GM19025 (cell line): ENCODE measurements around the gene GTF2H4.

Experiments
- ATAC-seq: cut with Tn5 transposase; IDR thresholded peaks from one replicate; pipeline ENCODE4 v1.9.1; 2021; ENCODE audit warnings: mild to moderate bottlenecking, low read depth, moderate library complexity; ENCODE audit not compliant: unreplicated experiment

The GTF2H4 gene

GRCh38 chr6:30951907-30952469 lies 44.0 kb downstream of the GTF2H4 start:
- no peak for ATAC-seq

- ATAC-seq = no peak
Observed at GRCh38 chr6:30954631-30955366, 46.8 kb downstream of the GTF2H4 start.

GRCh38 chr6:30955367-30956042 lies 47.5 kb downstream of the GTF2H4 start:
- peak; percentile 46 for ATAC-seq

- ATAC-seq = no peak
Observed at GRCh38 chr6:30957716-30958115, 49.7 kb downstream of the GTF2H4 start.

- ATAC-seq = no peak
Observed at GRCh38 chr6:30960907-30961673, 53.1 kb downstream of the GTF2H4 start.

- ATAC-seq = no peak
Observed at GRCh38 chr6:30962716-30963115, 54.7 kb downstream of the GTF2H4 start.

GRCh38 chr6:30963641-30964040 lies 55.6 kb downstream of the GTF2H4 start:
- ATAC-seq = no peak
